Erythroblast (primary cell): Measurements from ENCODE around the gene EMILIN1.

Source experiments
- DNase-seq, 2 experiments: peaks; one replicate each; lab custom pipeline; 2025; lab: John Stamatoyannopoulos, UW
- GATA1 ChIP-seq: IDR thresholded peaks from 2 replicates; pipeline ENCODE4 v1.6.1; 2011; ENCODE audit warnings: low read depth, mild to moderate bottlenecking, control low read depth, low read length, moderate library complexity
- POLR2A ChIP-seq: IDR thresholded peaks from 2 replicates; pipeline ENCODE4 v1.6.1; 2011; ENCODE audit warnings: mild to moderate bottlenecking, low read length

Gene EMILIN1

DNA sequence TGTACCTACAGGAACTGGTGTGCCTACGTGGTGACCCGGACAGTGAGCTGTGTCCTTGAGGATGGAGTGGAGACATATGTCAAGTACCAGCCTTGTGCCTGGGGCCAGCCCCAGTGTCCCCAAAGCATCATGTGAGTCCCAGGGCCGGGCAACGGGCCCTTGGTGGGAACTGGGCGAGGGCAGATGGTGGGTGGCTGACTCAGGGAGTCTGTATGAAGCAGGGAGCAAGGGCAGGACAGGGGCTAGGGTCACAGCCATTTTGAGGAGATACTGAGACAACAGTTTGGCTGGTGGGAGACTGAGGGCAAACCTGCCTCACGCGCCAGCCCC, 1.7 kb downstream of the EMILIN1 start:
- no peak for DNase-seq
- no peak for TF ChIP-seq POLR2A
- TF ChIP-seq GATA1 = no peak

DNA sequence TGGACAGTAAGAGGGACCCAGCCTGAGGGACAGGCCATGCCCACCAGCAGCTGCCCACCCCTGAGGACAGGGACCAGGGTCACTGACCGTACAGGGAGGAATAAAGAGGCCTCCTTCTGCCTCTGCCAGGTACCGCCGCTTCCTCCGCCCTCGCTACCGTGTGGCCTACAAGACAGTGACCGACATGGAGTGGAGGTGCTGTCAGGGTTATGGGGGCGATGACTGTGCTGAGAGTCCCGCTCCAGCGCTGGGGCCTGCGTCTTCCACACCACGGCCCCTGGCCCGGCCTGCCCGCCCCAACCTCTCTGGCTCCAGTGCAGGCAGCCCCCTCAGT, 2.2 kb downstream of the EMILIN1 start:
- no peak for DNase-seq
- no peak for TF ChIP-seq POLR2A

DNA sequence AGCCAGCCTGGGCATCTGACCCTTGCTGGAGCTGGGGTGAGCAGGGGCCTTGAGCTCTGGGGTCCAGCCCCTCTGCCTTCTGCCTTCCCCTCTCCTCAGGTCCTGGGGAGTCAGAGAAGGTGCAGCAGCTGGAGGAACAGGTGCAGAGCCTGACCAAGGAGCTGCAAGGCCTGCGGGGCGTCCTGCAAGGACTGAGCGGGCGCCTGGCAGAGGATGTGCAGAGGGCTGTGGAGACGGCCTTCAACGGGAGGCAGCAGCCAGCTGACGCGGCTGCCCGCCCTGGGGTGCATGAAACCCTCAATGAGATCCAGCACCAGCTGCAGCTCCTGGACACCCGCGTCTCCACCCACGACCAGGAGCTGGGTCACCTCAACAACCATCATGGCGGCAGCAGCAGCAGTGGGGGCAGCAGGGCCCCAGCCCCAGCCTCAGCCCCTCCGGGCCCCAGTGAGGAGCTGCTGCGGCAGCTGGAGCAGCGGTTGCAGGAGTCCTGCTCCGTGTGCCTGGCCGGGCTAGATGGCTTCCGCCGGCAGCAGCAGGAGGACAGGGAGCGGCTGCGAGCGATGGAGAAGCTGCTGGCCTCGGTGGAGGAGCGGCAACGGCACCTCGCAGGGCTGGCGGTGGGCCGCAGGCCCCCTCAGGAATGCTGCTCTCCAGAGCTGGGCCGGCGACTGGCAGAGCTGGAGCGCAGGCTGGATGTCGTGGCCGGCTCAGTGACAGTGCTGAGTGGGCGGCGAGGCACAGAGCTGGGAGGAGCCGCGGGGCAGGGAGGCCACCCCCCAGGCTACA, 3.8 kb downstream of the EMILIN1 start:
- TF ChIP-seq POLR2A = no peak
- no peak for TF ChIP-seq GATA1
- DNase-seq = no peak

DNA sequence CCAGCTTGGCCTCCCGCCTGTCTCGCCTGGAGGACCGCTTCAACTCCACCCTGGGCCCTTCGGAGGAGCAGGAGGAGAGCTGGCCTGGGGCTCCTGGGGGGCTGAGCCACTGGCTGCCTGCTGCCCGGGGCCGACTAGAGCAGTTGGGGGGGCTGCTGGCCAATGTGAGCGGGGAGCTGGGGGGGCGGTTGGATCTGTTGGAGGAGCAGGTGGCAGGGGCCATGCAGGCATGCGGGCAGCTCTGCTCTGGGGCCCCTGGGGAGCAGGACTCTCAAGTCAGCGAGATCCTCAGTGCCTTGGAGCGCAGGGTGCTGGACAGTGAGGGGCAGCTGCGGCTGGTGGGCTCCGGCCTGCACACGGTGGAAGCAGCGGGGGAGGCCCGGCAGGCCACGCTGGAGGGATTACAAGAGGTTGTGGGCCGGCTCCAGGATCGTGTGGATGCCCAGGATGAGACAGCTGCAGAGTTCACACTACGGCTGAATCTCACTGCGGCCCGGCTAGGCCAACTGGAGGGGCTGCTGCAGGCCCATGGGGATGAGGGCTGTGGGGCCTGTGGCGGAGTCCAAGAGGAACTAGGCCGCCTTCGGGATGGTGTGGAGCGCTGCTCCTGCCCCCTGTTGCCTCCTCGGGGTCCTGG, 4.5 kb downstream of the EMILIN1 start:
- DNase-seq = no peak
- TF ChIP-seq GATA1 (no peak), POLR2A (no peak)

DNA sequence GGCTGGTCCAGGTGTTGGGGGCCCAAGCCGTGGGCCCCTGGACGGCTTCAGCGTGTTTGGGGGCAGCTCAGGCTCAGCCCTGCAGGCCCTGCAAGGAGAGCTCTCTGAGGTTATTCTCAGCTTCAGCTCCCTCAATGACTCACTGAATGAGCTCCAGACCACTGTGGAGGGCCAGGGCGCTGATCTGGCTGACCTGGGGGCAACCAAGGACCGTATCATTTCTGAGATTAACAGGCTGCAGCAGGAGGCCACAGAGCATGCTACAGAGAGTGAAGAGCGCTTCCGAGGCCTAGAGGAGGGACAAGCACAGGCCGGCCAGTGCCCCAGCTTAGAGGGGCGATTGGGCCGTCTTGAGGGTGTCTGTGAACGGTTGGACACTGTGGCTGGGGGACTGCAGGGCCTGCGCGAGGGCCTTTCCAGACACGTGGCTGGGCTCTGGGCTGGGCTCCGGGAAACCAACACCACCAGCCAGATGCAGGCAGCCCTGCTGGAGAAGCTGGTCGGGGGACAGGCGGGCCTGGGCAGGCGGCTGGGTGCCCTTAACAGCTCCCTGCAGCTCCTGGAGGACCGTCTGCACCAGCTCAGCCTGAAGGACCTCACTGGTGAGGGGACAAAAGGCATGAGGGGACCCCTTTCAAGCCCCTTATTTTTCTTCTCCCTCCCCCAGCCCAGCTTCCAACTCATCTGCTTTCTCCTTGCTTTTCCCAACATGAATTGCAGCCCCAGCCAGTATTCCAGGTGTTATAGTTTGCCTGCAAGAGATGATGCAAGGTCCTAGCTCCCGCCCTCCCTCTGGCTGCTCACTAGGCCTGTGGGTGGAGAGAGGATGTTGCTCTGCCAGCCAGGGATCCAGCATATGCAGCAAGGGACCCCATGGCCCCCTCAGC, 5.2 kb downstream of the EMILIN1 start:
- no peak for TF ChIP-seq POLR2A
- TF ChIP-seq GATA1 = no peak
- DNase-seq = no peak

DNA sequence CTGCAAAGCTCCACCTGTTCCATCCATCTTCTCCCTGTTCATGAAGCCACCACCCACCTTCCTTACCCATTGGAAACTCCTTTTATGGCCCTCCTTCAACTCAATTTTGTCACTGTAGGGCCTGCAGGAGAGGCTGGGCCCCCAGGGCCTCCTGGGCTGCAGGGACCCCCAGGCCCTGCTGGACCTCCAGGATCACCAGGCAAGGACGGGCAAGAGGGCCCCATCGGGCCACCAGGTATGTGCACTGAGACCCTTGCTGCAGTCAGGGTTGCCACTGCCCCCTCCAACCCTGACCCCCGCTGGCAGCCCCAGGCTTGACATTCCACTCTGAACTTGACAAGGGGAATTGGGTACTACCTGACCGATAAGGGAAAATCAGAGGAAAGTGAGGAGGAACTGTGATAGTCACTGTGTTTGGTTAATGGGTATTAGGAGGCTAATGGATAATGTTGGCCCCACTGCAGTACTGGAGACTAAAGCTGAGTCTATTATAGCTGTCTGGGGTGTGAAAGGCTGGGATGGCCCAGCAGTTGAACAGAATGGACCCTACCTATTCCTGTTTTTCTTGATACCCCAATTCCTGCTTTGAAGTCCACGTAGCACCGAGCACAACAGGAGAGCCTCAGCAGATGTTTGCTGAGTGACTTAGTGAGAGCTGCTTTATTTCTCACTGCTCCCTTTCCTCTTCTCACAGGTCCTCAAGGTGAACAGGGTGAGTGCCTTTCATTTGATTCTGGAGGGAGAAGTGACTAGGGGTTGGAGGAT, 6.1 kb downstream of the EMILIN1 start:
- no peak for TF ChIP-seq GATA1
- TF ChIP-seq POLR2A = no peak
- DNase-seq = no peak

DNA sequence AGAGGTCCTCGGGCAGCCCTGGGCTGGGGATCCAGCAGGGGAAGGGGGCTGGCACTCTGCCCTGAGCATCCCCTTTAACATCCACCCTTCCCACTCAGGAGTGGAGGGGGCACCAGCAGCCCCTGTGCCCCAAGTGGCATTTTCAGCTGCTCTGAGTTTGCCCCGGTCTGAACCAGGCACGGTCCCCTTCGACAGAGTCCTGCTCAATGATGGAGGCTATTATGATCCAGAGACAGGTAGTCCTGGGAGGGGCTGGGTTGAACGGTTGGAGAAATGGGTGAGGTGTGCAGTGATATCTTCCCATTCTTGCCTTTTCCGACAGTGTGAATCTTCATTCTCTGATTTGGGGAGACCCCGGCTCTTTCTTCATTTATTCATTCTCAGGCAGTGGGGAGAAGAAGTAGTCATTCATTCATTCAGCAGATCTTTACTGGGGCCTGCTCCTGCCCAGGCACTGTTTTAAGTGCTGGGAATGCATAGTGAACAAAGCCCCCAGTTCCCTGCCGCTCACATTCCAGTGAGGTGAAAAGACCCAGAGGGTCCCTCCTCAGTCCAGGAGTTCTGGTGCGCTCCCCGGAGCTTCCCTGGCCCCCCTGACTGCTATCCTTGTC, 6.8 kb downstream of the EMILIN1 start:
- TF ChIP-seq POLR2A = no peak
- TF ChIP-seq GATA1 = no peak
- DNase-seq = no peak

DNA sequence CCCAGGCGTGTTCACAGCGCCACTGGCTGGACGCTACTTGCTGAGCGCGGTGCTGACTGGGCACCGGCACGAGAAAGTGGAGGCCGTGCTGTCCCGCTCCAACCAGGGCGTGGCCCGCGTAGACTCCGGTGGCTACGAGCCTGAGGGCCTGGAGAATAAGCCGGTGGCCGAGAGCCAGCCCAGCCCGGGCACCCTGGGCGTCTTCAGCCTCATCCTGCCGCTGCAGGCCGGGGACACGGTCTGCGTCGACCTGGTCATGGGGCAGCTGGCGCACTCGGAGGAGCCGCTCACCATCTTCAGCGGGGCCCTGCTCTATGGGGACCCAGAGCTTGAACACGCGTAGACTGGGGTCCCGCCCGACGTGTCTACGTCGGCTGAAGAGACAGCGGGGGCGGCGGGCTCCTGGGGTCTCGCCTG, 7.3 kb downstream of the EMILIN1 start:
- TF ChIP-seq GATA1 = no peak
- peak; percentile 50 for TF ChIP-seq POLR2A
- DNase-seq = peak; percentile 76 to 78

DNA sequence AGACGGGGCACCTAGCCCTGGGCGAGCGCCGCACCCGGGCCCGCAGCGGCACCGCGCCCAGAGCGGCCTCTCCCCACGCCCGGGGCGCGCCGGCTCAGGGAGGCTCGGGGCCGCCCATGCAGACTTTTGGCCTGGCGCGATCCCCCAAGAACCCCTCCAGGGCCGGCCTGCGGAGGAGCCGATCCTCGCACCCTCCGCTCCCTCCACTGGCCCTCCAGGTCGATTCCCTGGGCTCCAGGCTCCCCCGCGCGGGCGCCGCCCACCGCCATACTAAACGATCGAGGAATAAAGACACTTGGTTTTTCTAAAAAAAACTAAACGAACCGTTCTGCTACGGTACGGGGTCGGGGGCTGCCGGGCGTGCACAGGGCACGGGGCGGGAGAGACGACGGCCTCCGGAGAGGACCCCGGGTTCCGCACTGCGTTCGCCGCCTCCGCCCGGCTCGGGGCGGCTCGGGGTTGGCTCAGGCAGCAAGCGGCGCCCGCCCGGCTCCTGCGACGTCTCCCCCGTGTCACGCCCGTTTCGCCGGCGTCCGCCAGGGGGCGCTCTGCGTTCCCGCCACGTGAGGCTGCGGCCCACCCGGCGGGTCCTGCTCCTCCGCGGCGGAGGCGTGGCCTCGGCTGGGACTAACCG, 7.8 kb downstream of the EMILIN1 start:
- TF ChIP-seq GATA1 = no peak
- peak; percentile 57 for TF ChIP-seq POLR2A
- DNase-seq = peak; percentile 95 to 97

DNA sequence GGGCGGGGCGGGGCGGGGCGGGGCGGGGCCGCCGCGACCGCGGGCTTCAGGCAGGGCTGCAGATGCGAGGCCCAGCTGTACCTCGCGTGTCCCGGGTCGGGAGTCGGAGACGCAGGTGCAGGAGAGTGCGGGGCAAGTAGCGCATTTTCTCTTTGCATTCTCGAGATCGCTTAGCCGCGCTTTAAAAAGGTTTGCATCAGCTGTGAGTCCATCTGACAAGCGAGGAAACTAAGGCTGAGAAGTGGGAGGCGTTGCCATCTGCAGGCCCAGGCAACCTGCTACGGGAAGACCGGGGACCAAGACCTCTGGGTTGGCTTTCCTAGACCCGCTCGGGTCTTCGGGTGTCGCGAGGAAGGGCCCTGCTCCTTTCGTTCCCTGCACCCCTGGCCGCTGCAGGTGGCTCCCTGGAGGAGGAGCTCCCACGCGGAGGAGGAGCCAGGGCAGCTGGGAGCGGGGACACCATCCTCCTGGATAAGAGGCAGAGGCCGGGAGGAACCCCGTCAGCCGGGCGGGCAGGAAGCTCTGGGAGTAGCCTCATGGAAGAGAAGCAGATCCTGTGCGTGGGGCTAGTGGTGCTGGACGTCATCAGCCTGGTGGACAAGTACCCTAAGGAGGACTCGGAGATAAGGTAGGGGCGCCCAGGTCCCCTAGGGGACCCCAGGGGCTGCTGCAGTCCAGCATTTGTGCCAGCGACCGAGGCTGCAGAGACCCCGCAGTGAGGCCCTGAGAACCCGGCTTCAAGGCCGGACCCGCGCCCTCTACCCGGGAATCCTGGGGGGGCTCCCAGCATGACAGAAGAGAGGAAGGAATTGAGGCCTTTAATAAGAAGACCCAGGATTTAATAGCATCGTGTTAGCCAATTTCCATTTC, 8.5 kb downstream of the EMILIN1 start, which contains the start of gene KHK:
Gene KHK (plus strand): TSS at position 49 of the 870 bp plus-strand sequence. CDS start 488 bp downstream, at position 537.
- TF ChIP-seq POLR2A (no peak), GATA1 (no peak)
- DNase-seq = peak in 1 of 2 experiments; percentile 41

DNA sequence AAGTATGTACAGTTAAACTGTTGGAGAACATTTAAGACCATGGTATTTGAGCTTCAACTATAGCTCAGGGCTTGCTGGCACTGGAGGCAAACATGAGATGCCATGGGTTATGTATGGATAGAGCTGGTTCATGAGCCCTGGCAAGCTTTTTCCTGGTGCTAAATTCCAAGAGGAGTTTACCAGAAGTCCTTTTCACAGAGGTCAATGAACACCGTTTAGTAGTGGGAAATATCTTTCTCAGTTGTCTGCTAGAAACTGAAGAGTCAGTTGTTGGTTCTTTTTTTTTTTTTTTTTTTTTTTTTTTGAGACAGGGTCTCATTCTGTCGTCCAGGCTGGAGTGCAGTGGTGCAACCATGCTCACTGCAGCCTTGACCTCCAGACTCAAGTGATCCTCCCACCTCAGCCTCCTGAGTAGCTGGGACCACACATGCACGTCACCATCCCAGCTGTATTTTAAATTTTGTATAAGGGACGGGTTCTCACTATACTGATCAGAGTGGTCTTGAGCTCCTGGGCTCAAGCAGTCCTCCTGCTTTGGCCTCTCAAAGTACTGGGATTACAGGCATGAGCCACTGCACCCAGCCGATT, 9.5 kb downstream of the EMILIN1 start:
- no peak for DNase-seq
- TF ChIP-seq POLR2A (no peak), GATA1 (no peak)

DNA sequence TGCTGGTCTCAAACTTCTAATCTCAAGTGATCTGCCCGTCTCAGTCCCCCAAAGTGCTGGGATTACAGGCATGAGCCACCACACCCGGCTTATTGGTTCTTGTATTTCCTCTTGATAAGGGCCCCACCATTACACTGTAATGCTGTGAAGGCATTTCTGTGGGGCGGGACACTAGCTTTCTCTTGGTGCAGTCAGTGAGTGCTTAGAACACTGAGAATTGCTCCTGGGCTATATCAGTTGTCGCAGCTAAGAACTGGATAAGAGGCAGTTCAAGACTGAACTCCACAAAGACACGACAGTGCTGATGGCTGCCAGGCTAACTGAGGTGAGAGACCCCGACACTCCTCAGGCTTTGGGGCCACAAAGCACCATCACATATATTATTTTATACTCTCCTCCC, 10.2 kb downstream of the EMILIN1 start:
- TF ChIP-seq GATA1 (no peak), POLR2A (no peak)
- DNase-seq = peak; percentile 45 to 61
